ENCODE measurements around the gene ULK2. TPM values are rescaled to one million over a fixed set of nuclear protein-coding genes. Genes with fewer than 3 reads are reported as not detected.
A peak's percentile ranks its signal among the peaks of the same experiment; 100 is the strongest.

Gene ULK2
- total RNA-seq, 5 donors from 2014 or later (not counting 1 experiment from before 2014, with no cell fraction given) = 9.8 to 18.5 (median 10.5) TPM

- CTCF ChIA-PET = no interaction called here
- Histone ChIP-seq H3K36me3 (ENCODE audit: control insufficient read depth in 2 of 2, extremely low read depth in 1 of 2, insufficient read depth in 1 of 2, low read length in 1 of 2) (no peaks in the 10 kb centered on the region), H3K4me3 (ENCODE audit: control insufficient read depth in 1 of 2, extremely low read depth in 1 of 2, low read length in 1 of 2) (no peak overlapping the region), H3K27ac (ENCODE audit: low read length) (no peak overlapping the region), H3K9me3 (no peaks in the 10 kb centered on the region), H3K4me1 (ENCODE audit: control insufficient read depth in 1 of 2, extremely low read depth in 1 of 2, insufficient read depth in 2 of 2, low read length in 2 of 2) (peaks cover 0 to 3% of the 10 kb centered on the region in 2 experiments), H3K27me3 (replicated peaks in 1 of 2; ENCODE audit: control insufficient read depth in 2 of 2, extremely low read depth in 1 of 2, insufficient read depth in 2 of 2, low read length in 1 of 2) (no peaks in the 10 kb centered on the region)
- POLR2A ChIA-PET = no interaction called here
- Mint-ChIP-seq H3K9me3 (no peaks in the 10 kb centered on the region), H3K36me3 (no peaks in the 10 kb centered on the region), H3K4me1 (peaks cover 5 to 8% (median 7%) of the 10 kb centered on the region in 3 donors), H3K27ac (no peak overlapping the region), H3K4me3 (no peak overlapping the region), H3K27me3 (peaks cover 0 to 3% of the 10 kb centered on the region in 2 donors)
- DNase-seq (no peak), ATAC-seq (replicated peaks in 1 of 4) (no peak)
- 80% methylated on average over 1 of the region's 4 CpGs for WGBS (ENCODE audit: insufficient coverage)
Observed at GRCh38 chr17:19730843-19731242, 136.9 kb downstream of the ULK2 start.

GRCh38 chr17:19729900-19730299 is 137.8 kb downstream of the ULK2 start:
- ChIA-PET CTCF (no interaction called here), POLR2A (no interaction called here)
- Mint-ChIP-seq H3K4me3 (no peak overlapping the region), H3K9me3 (no peaks in the 10 kb centered on the region), H3K36me3 (no peaks in the 10 kb centered on the region), H3K27me3 (peaks cover 0 to 3% of the 10 kb centered on the region in 2 donors), H3K27ac (peak overlapping the region in 1 of 2 donors; percentile 34), H3K4me1 (peaks cover 14 to 17% (median 16%) of the 10 kb centered on the region in 3 donors)
- DNase-seq = no peak
- Histone ChIP-seq H3K36me3 (ENCODE audit: control insufficient read depth in 2 of 2, extremely low read depth in 1 of 2, insufficient read depth in 1 of 2, low read length in 1 of 2) (no peaks in the 10 kb centered on the region), H3K27me3 (replicated peaks in 1 of 2; ENCODE audit: control insufficient read depth in 2 of 2, extremely low read depth in 1 of 2, insufficient read depth in 2 of 2, low read length in 1 of 2) (no peaks in the 10 kb centered on the region), H3K4me1 (ENCODE audit: control insufficient read depth in 1 of 2, extremely low read depth in 1 of 2, insufficient read depth in 2 of 2, low read length in 2 of 2) (peaks cover 2 to 6% of the 10 kb centered on the region in 2 experiments), H3K4me3 (ENCODE audit: control insufficient read depth in 1 of 2, extremely low read depth in 1 of 2, low read length in 1 of 2) (no peak overlapping the region), H3K27ac (ENCODE audit: low read length) (no peak overlapping the region), H3K9me3 (no peaks in the 10 kb centered on the region)
- WGBS (ENCODE audit: insufficient coverage) = 100% methylated on average over 4 of the region's 6 CpGs
- no peak for ATAC-seq (replicated peaks in 1 of 4)

GRCh38 chr17:19728084-19728495 is 139.6 kb downstream of the ULK2 start:
- H3K9me3 Mint-ChIP-seq = no peaks in the 10 kb centered on the region
- WGBS (ENCODE audit: insufficient coverage) = 79% methylated on average over 6 of the region's 7 CpGs
- H3K4me1 Mint-ChIP-seq = peaks cover 24 to 26% (median 25%) of the 10 kb centered on the region in 3 donors
- no peak for ATAC-seq (replicated peaks in 1 of 4)
- peaks cover 0 to 3% of the 10 kb centered on the region in 2 donors for H3K27me3 Mint-ChIP-seq
- POLR2A ChIA-PET = no interaction called here
- Histone ChIP-seq H3K36me3 (ENCODE audit: control insufficient read depth in 2 of 2, extremely low read depth in 1 of 2, insufficient read depth in 1 of 2, low read length in 1 of 2) (no peaks in the 10 kb centered on the region), H3K27ac (ENCODE audit: low read length) (no peak overlapping the region), H3K27me3 (replicated peaks in 1 of 2; ENCODE audit: control insufficient read depth in 2 of 2, extremely low read depth in 1 of 2, insufficient read depth in 2 of 2, low read length in 1 of 2) (no peaks in the 10 kb centered on the region), H3K4me3 (ENCODE audit: control insufficient read depth in 1 of 2, extremely low read depth in 1 of 2, low read length in 1 of 2) (no peak overlapping the region), H3K4me1 (ENCODE audit: control insufficient read depth in 1 of 2, extremely low read depth in 1 of 2, insufficient read depth in 2 of 2, low read length in 2 of 2) (peaks cover 6 to 18% of the 10 kb centered on the region in 2 experiments), H3K9me3 (no peaks in the 10 kb centered on the region)
- no peak for DNase-seq
- H3K36me3 Mint-ChIP-seq = no peaks in the 10 kb centered on the region
- H3K4me3 Mint-ChIP-seq = no peak overlapping the region
- CTCF ChIA-PET = interaction anchor here in 1 of 2 donors (1.5 kb wide), 1 partner anchor 17 kb away, joined by 4 read pairs; no protein-coding TSS in a partner anchor
- H3K27ac Mint-ChIP-seq = no peak overlapping the region

GRCh38 chr17:19727501-19728078 is 140.1 kb downstream of the ULK2 start:
- POLR2A ChIA-PET = no interaction called here
- no peak overlapping the region for H3K27ac ChIP-seq (ENCODE audit: low read length)

GRCh38 chr17:19726631-19727376 is 140.9 kb downstream of the ULK2 start:
- no peaks in the 10 kb centered on the region for H3K36me3 Mint-ChIP-seq
- peaks cover 6 to 18% of the 10 kb centered on the region in 2 experiments for H3K4me1 ChIP-seq (ENCODE audit: control insufficient read depth in 1 of 2, extremely low read depth in 1 of 2, insufficient read depth in 2 of 2, low read length in 2 of 2)
- no peaks in the 10 kb centered on the region for H3K9me3 ChIP-seq
- no peak overlapping the region for H3K4me3 ChIP-seq (ENCODE audit: control insufficient read depth in 1 of 2, extremely low read depth in 1 of 2, low read length in 1 of 2)
- no peak overlapping the region for H3K4me3 Mint-ChIP-seq
- no peaks in the 10 kb centered on the region for H3K9me3 Mint-ChIP-seq
- no CpG with 5 or more reads among the region's 7 CpGs for WGBS (ENCODE audit: insufficient coverage)
- H3K27ac ChIP-seq (ENCODE audit: low read length) = no peak overlapping the region
- no peaks in the 10 kb centered on the region for H3K36me3 ChIP-seq (ENCODE audit: control insufficient read depth in 2 of 2, extremely low read depth in 1 of 2, insufficient read depth in 1 of 2, low read length in 1 of 2)
- ChIA-PET POLR2A (no interaction called here), CTCF (no interaction called here)
- ATAC-seq (replicated peaks in 1 of 4) (no peak), DNase-seq (no peak)
- no peaks in the 10 kb centered on the region for H3K27me3 ChIP-seq (replicated peaks in 1 of 2; ENCODE audit: control insufficient read depth in 2 of 2, extremely low read depth in 1 of 2, insufficient read depth in 2 of 2, low read length in 1 of 2)
- H3K27me3 Mint-ChIP-seq = no peaks in the 10 kb centered on the region
- H3K4me1 Mint-ChIP-seq = peaks cover 25 to 28% (median 26%) of the 10 kb centered on the region in 3 donors
- H3K27ac Mint-ChIP-seq = peak overlapping the region; percentile 16 to 90

More at GRCh38 chr17:19727501-19728078, 140.1 kb downstream of the ULK2 start:
- Mint-ChIP-seq H3K36me3 (no peaks in the 10 kb centered on the region), H3K9me3 (no peaks in the 10 kb centered on the region), H3K27me3 (no peaks in the 10 kb centered on the region), H3K27ac (peak overlapping the region in 1 of 2 donors; percentile 90), H3K4me1 (peaks cover 25 to 27% (median 26%) of the 10 kb centered on the region in 3 donors), H3K4me3 (no peak overlapping the region)
- Histone ChIP-seq H3K4me1 (ENCODE audit: control insufficient read depth in 1 of 2, extremely low read depth in 1 of 2, insufficient read depth in 2 of 2, low read length in 2 of 2) (peaks cover 6 to 18% of the 10 kb centered on the region in 2 experiments), H3K36me3 (ENCODE audit: control insufficient read depth in 2 of 2, extremely low read depth in 1 of 2, insufficient read depth in 1 of 2, low read length in 1 of 2) (no peaks in the 10 kb centered on the region), H3K27me3 (replicated peaks in 1 of 2; ENCODE audit: control insufficient read depth in 2 of 2, extremely low read depth in 1 of 2, insufficient read depth in 2 of 2, low read length in 1 of 2) (no peaks in the 10 kb centered on the region), H3K9me3 (no peaks in the 10 kb centered on the region), H3K4me3 (ENCODE audit: control insufficient read depth in 1 of 2, extremely low read depth in 1 of 2, low read length in 1 of 2) (no peak overlapping the region)
- ATAC-seq (replicated peaks in 1 of 4) = no peak
- WGBS (ENCODE audit: insufficient coverage) = no CpG with 5 or more reads among the region's 4 CpGs
- no peak for DNase-seq
- CTCF ChIA-PET = interaction anchor here in 1 of 2 donors (1.5 kb wide), 1 partner anchor 17 kb away, joined by 4 read pairs; no protein-coding TSS in a partner anchor

- 83% methylated on average over 5 of the region's 5 CpGs for WGBS (ENCODE audit: insufficient coverage)
- ChIA-PET POLR2A (no interaction called here), CTCF (no interaction called here)
- H3K4me1 Mint-ChIP-seq = peaks cover 25 to 28% (median 26%) of the 10 kb centered on the region in 3 donors
- Histone ChIP-seq H3K27me3 (replicated peaks in 1 of 2; ENCODE audit: control insufficient read depth in 2 of 2, extremely low read depth in 1 of 2, insufficient read depth in 2 of 2, low read length in 1 of 2) (peaks cover 0 to 5% of the 10 kb centered on the region in 2 experiments), H3K9me3 (no peaks in the 10 kb centered on the region), H3K4me3 (ENCODE audit: control insufficient read depth in 1 of 2, extremely low read depth in 1 of 2, low read length in 1 of 2) (no peak overlapping the region), H3K27ac (ENCODE audit: low read length) (no peak overlapping the region), H3K36me3 (ENCODE audit: control insufficient read depth in 2 of 2, extremely low read depth in 1 of 2, insufficient read depth in 1 of 2, low read length in 1 of 2) (no peaks in the 10 kb centered on the region), H3K4me1 (ENCODE audit: control insufficient read depth in 1 of 2, extremely low read depth in 1 of 2, insufficient read depth in 2 of 2, low read length in 2 of 2) (peaks cover 6 to 18% of the 10 kb centered on the region in 2 experiments)
- ATAC-seq (replicated peaks in 1 of 4) (no peak), DNase-seq (no peak)
- H3K27me3 Mint-ChIP-seq = no peaks in the 10 kb centered on the region
- H3K36me3 Mint-ChIP-seq = no peaks in the 10 kb centered on the region
- H3K9me3 Mint-ChIP-seq = no peaks in the 10 kb centered on the region
- peak overlapping the region; percentile 83 to 90 for H3K27ac Mint-ChIP-seq
- H3K4me3 Mint-ChIP-seq = peak overlapping the region; percentile 58 to 86 (median 62)
Observed at GRCh38 chr17:19725486-19725885, 142.2 kb downstream of the ULK2 start.

Data from T-cell (primary cell).